GM06990 (cell line): ENCODE measurements around the gene RBM10.

Experiments
- DNase-seq: peaks from one replicate; pipeline ENCODE4 v3.0.0-alpha.2; 2011; ENCODE audit not compliant: insufficient read length; ENCODE audit errors: extremely low read depth
- H3K27me3 ChIP-seq: replicated peaks from 2 replicates; pipeline ENCODE4 v1.6.0; 2011; ENCODE audit warnings: low read length; ENCODE audit not compliant: control insufficient read depth, insufficient read depth
- H3K36me3 ChIP-seq: 2 replicates; pipeline ENCODE4 v1.5.1; 2011; ENCODE audit warnings: low read length; ENCODE audit not compliant: control insufficient read depth, insufficient read depth
- H3K4me3 ChIP-seq: replicated peaks from 2 replicates; pipeline ENCODE4 v1.5.1; 2011; ENCODE audit warnings: low read depth, mild to moderate bottlenecking, control low read depth, low read length
- TF ChIP-seq, protein P1 (sequence below): IDR thresholded peaks from 2 replicates; pipeline ENCODE4 v1.5.1; 2011; ENCODE audit warnings: low read length, control low read depth, mild to moderate bottlenecking, inconsistent platforms; ENCODE audit not compliant: insufficient read depth, poor library complexity, severe bottlenecking

RBM10 gene

DNA sequence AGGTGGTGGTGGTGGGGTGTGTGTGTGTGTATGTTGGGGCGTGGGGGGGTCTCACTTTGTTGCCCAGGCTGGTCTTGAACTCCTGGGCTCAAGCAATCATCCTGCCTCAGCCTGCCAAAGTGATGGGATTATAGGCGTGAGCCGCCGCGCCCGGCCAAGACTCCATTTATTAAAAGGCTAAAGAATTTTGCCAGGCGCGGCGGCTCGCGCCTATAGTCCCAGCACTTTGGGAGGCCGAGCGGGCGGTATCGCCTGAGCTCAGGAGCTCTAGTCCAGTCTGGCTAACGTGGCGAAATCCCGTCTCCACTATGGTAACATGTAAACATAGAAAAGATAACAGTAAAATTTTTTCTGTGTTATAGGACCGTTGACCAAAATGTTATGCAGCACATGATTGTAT, 44.9 kb downstream of the RBM10 start:
- Histone ChIP-seq H3K4me3 (no peak overlapping the region), H3K36me3 (peaks cover 5% of the 10 kb centered on the region), H3K27me3 (no peaks in the 10 kb centered on the region)
- TF ChIP-seq, protein P1, sequence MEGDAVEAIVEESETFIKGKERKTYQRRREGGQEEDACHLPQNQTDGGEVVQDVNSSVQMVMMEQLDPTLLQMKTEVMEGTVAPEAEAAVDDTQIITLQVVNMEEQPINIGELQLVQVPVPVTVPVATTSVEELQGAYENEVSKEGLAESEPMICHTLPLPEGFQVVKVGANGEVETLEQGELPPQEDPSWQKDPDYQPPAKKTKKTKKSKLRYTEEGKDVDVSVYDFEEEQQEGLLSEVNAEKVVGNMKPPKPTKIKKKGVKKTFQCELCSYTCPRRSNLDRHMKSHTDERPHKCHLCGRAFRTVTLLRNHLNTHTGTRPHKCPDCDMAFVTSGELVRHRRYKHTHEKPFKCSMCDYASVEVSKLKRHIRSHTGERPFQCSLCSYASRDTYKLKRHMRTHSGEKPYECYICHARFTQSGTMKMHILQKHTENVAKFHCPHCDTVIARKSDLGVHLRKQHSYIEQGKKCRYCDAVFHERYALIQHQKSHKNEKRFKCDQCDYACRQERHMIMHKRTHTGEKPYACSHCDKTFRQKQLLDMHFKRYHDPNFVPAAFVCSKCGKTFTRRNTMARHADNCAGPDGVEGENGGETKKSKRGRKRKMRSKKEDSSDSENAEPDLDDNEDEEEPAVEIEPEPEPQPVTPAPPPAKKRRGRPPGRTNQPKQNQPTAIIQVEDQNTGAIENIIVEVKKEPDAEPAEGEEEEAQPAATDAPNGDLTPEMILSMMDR = no peak
- DNase-seq = no peak

DNA sequence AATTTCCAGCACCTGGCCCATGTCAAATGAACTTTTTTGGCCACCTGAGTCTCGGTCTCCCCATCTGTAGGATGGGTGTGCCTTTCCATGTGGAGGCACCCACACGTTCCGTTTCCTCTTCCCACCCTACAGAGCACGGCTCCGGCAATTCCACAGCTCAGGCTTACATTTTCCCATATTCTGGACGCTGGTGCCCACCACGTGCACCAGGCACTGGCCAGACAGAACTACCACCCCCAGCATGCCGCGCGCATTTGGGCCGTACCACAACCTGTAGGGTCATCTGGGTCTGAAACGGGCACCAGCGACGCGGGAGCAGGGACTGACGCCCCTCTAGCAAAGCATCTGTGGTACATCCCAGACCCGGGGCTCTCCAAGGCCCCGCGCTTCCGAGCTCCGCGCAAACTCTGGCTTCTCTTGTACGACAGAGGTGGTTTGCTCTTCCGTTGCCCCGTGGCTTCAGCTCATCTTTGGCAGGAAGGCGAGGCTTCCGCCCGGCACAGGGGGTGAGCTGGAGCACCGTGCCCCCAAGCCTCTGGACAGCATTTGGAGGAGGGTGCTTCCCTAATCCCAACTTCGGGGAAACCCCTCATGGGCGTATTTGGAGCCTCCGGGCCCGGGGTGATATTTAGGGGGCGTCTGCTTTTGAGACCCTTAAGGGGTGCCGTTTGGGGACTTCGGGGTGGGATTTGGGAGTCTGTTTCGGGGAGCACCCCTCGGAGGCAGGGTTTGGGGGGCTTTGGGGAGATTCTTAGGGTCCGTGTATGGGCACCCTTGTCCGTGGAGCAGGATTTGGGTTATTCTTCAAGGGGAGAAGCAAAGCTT, 45.6 kb downstream of the RBM10 start:
- TF ChIP-seq, protein P1 = no peak
- Histone ChIP-seq H3K36me3 (peaks cover 2% of the 10 kb centered on the region), H3K4me3 (peak overlapping the region; percentile 75), H3K27me3 (no peaks in the 10 kb centered on the region)
- DNase-seq = peak; percentile 89

DNA sequence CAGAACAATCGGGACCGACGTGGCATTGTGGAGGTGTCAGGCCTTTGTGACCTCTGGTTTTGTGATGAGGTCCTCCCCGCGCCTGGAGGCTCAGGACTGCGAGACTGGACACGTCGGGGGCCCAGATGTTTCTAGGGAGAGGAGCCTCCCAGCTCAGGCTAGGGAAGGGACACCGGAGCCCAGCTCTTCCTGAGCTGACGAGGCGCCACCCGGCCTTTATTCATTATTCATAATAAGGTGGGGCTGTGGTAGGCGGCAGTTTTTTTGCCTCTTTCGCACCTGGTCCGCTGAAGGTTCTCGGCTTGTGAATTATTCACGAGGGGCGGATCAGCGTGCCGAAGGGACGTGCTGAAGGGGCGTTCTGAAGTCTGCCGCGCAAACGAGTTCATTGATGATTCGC, 46.3 kb downstream of the RBM10 start:
- Histone ChIP-seq H3K4me3 (peak overlapping the region; percentile 75), H3K36me3 (no peaks in the 10 kb centered on the region; the same call in 1 of the 2 replicates), H3K27me3 (no peaks in the 10 kb centered on the region)
- peak; percentile 56 for DNase-seq
- TF ChIP-seq, protein P1 = no peak

DNA sequence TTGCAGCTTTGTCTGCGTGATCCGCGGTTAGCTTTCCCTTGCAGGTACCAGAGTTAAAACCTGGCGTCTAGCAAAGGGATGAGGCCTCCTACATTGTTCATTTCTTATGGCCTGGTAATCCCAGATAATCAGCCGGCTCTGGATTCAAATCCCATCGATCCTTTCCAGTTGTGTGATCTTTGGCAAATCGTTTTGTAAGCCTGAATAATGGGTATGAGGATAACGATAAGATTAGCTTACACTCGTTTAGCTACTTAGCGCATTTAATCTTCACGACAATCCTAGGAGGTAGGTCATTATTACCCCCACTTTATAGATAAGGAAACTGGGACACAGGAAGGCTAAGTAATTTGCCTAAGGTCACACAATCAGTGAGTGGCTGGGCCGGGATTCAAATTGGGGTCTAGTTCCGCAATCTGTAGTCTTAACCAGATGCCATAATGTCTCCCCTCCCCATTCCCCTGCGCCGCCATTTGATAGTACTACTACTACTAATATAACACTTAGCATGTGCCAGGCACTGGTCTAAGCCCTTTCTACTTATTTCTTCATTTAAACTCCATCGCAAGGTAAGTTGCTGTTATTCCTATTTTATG, 46.9 kb downstream of the RBM10 start:
- TF ChIP-seq, protein P1 = no peak
- Histone ChIP-seq H3K27me3 (no peaks in the 10 kb centered on the region), H3K4me3 (peak overlapping the region; percentile 75), H3K36me3 (peaks cover 2% of the 10 kb centered on the region; the same call in 1 of the 2 replicates)
- DNase-seq = no peak

DNA sequence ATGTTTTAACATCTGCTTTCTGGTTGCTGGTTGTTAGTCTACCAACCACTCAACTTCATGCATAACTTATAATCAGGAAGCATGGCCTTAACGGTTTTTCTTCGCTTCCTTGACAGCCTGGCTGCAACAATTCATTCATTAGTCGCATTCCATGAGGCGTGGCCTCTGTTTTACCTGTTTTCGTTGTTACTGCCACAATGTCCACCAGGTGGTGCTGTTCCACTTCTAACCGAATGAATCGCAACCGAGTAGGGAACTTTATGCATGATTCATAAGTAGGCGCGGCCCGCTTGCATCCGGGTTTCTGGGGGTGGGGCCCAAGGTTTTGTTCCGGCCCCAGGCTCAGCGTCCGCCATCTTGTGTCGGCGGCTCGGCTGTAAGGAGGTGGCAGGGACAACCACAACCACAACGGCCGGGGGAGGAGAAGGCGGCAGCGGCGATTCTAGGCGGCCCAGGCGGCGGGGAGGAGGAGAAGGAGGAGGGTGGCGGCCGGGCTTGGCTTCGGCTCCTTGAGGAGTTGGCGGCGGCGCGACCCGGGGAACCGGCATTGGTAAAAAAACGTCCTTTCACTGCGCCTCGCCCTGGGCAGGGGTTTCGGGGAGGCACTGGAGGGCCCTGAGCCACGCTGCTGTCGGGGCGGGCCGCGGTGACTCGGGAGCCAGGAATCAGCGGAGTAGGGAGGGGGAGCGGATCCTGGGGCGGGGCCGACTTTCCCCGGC, 48.6 kb downstream of the RBM10 start, which contains the start of gene UBA1:
Gene UBA1, plus strand, starts transcription at position 355 of the 719 bp plus-strand sequence. CDS start 4,974 bp downstream, outside the sequence.
- Histone ChIP-seq H3K27me3 (no peaks in the 10 kb centered on the region), H3K4me3 (peak within 1 kb of the TSS; percentile 78), H3K36me3 (peaks cover 7% of the 10 kb centered on the region)
- TF ChIP-seq, protein P1 = peak; percentile 66
- DNase-seq = peak; percentile 92
